HG03378 (cell line): ENCODE results near the gene PLEKHA5.
"Not testable (repeated sequence)": the region's sequence is repeated elsewhere in the genome, so short reads cannot be mapped to it uniquely, and the experiment has no call there.

ENCODE experiments used
- ATAC-seq: cut with Tn5 transposase; IDR thresholded peaks from one replicate; pipeline ENCODE4 v1.9.1; 2021; ENCODE audit warnings: mild to moderate bottlenecking, moderate library complexity; ENCODE audit not compliant: unreplicated experiment

PLEKHA5 gene

GRCh38 chr12:19227190-19227879 is 97.8 kb downstream of the PLEKHA5 start:
- ATAC-seq = no peak

GRCh38 chr12:19227880-19228210 is 98.3 kb downstream of the PLEKHA5 start:
- no peak for ATAC-seq

GRCh38 chr12:19229021-19229420 is 99.5 kb downstream of the PLEKHA5 start:
- ATAC-seq = not testable (repeated sequence)

- ATAC-seq = no peak
These were observed 100.8 kb downstream of the PLEKHA5 start for GRCh38 chr12:19230299-19230866.

- no peak for ATAC-seq
These were observed 101.4 kb downstream of the PLEKHA5 start for GRCh38 chr12:19230896-19231295.

- no peak for ATAC-seq
These were observed 104.7 kb downstream of the PLEKHA5 start for GRCh38 chr12:19234171-19234704.

GRCh38 chr12:19234981-19235871 is 105.7 kb downstream of the PLEKHA5 start:
- no peak for ATAC-seq

GRCh38 chr12:19236656-19237055 is 107.1 kb downstream of the PLEKHA5 start:
- no peak for ATAC-seq

GRCh38 chr12:19238540-19238939 is 109.0 kb downstream of the PLEKHA5 start:
- ATAC-seq = no peak

GRCh38 chr12:19239102-19239501 is 109.6 kb downstream of the PLEKHA5 start:
- no peak for ATAC-seq

- ATAC-seq = no peak
These were observed 110.2 kb downstream of the PLEKHA5 start for GRCh38 chr12:19239616-19240234.

- no peak for ATAC-seq
These were observed 113.0 kb downstream of the PLEKHA5 start for GRCh38 chr12:19242581-19242980.

GRCh38 chr12:19243551-19243950 is 114.0 kb downstream of the PLEKHA5 start:
- ATAC-seq = no peak

- no peak for ATAC-seq
These were observed 114.8 kb downstream of the PLEKHA5 start for GRCh38 chr12:19244312-19244711.

- no peak for ATAC-seq
These were observed 115.6 kb downstream of the PLEKHA5 start for GRCh38 chr12:19245106-19245505.

GRCh38 chr12:19245666-19246065 is 116.1 kb downstream of the PLEKHA5 start:
- ATAC-seq = no peak

- no peak for ATAC-seq
These were observed 117.4 kb downstream of the PLEKHA5 start for GRCh38 chr12:19246933-19247332.

- ATAC-seq = no peak
These were observed 119.5 kb downstream of the PLEKHA5 start for GRCh38 chr12:19248929-19249602.

- no peak for ATAC-seq
These were observed 122.1 kb downstream of the PLEKHA5 start for GRCh38 chr12:19251481-19252132.

- no peak for ATAC-seq
These were observed 130.6 kb downstream of the PLEKHA5 start for GRCh38 chr12:19260135-19260534.
